HG03139 (cell line): Measurements from ENCODE around the gene UNC13C.
"Not testable (repeated sequence)": the region's sequence is repeated elsewhere in the genome, so short reads cannot be mapped to it uniquely, and the experiment has no call there.

ENCODE experiments used
- ATAC-seq: cut with Tn5 transposase; IDR thresholded peaks from one replicate; pipeline ENCODE4 v1.9.1; 2021; ENCODE audit not compliant: unreplicated experiment

The UNC13C gene

DNA sequence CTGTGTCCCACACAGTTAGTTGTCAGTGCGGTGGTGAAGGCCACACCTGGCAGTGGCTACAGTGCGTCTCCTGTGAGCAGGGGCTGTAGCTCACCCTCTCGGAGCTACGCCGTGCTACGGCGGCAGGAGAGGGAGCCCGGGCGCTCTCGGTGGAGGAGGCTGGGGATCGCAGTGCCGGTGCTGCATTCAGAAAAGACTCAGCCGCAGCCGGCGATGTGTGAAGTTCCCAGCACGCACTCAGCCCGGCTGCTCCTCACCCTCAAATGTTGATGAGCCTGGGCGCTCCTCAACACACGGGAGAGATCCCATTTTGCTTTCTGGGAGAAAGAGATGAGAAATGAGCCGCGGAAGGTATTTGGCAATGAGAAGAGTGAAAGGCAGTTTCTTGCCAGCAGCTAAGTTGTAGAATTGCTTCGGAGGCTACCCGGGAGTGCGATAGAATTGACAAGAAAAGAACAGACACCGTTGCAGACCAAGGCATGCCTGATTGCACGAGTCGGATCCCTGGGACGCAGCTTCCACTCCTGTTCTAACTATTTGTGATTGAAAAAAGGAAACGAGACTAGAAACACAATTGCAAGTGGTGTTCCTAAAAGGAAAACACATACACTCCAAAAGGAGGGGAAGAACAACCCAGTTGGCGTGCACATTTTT lies at the start of gene UNC13C:
Gene UNC13C, plus strand, starts transcription at position 189 of the 654 bp plus-strand sequence. CDS start 34,463 bp downstream, outside the sequence.
- no peak for ATAC-seq

DNA sequence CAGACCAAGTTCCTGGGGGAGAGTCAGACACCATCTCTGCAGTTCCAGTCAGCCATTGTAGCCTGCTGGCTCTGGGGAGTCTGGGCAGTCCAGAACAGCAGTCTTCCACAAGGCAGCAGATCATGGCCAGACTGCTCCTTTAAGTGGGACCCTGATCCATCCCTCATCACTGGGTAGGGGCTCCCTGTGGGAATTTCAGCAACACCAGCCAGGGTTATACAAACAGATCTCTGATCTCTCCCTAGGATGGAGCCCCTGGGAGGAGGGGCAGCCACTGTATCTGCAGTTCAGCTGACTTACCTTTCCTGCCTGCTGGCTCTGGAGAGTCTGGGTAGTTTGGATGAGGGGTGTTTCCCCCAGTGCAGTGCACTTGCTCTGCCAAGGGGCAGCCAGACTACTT lies 42.1 kb upstream of the UNC13C start:
- ATAC-seq: no peak

DNA sequence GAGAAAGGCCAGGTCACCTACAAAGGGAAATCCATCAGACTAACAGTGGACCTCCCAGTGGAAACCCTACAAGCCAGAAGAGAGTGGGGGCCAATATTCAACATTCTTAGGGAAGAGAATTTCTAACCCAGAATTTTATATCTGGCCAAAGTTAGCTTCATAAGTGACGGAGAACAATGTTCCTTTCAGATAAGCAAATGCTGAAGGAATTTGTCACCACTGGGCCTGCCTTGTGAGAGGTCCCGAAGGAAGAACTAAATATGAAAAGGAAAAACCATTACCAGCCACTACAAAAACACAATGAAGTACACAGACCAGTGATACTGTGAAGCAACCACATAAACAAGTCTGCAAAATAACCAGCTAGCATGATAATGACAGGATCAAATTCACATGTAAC lies 40.6 kb upstream of the UNC13C start:
- not testable (repeated sequence) for ATAC-seq

DNA sequence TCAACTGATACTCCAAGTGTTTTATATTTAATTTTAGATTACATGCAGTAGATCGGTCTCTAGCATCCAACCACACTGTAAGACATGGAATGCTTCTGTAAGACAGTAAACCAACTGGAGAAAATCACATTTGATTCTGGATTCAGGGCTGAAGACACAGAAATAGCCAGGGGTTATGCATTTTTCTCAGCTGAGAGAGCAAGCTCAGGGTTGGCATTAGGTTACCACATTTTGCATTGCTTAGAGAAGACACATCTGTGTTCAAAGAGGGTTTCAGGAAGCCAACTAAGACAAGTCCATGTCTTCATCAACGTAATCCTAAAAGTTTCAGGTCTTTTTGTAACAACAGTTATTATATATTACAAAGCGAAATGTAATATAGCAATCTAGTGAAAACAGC lies 27.7 kb upstream of the UNC13C start:
- ATAC-seq: no peak

DNA sequence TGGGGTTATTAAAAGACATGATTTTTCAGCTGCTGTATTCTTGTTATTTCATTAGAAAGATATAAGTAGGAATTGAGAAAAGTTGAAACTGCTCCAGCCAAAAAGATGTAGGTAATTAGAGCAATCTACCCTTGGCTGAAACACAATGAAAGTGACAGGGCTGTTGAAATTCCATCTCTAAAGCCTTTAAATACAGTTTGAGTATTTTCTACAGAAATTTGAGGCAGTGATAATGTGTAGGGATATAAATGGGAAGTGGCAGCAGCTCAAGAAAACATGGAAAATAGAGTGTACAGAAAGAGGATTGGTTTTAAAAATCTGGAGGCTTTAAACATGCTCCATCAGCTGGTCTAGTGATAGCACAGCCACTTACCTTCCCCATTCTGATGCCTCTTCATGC lies 22.8 kb upstream of the UNC13C start:
- no peak for ATAC-seq

DNA sequence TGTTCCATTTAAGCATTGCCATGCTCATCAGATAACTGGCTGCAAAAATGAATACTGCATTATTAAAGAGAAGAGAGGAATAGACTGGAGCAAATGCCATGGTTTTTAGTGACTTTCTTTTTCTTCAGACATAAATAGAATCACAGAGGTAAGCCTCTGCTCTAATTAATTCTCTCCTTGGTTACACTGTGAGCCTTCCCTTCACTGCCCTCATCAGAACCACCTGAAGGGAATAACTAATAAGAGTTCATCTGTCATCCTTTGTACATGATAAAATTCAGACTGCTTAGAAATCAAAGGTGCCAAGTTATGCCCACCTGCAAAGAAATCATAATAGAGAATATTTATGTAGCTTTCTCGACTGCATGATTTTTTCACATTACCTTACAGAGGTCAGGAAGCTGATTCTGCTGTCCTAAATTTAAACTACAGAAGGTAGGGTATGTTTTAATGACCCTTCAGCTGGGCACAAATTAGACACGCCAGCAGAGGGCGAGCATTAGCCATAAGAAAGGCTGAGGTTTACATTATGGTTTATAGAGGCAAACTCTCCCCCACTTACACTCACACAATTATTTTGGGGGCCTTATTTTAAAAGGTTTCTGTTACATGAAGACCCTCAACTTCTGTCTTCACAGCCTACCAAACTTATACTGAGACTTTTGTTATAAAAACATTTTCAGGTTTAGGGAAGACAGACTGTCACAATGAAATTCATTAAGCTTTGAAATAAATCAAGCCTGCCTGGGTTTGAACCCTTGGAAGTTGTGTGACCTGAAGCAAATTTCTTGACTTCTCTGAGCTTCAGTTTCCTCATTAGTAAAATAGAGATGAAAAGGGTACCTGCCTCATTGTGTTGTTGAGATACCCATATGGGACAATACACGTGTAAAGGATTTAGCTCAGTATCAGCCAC lies 15.3 kb upstream of the UNC13C start:
- ATAC-seq: no peak

DNA sequence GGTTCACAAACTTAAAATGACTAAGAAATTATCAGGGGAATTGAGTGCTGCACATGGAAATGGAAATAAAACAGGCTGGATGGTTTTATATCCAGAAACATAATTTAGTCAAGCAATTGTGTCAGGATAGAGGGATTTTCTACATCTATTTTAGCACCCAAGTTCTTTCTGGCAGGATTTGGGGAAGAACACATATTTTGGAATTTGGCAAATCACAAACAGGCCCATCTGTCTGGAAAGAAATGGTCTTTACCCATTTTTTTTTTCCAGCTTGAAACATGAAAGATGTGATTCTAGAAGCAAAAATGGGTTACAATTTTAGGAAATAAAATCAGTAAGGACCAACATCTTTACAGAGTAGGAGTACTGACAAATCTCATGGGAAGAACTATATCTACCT lies 14.4 kb upstream of the UNC13C start:
- no peak for ATAC-seq

DNA sequence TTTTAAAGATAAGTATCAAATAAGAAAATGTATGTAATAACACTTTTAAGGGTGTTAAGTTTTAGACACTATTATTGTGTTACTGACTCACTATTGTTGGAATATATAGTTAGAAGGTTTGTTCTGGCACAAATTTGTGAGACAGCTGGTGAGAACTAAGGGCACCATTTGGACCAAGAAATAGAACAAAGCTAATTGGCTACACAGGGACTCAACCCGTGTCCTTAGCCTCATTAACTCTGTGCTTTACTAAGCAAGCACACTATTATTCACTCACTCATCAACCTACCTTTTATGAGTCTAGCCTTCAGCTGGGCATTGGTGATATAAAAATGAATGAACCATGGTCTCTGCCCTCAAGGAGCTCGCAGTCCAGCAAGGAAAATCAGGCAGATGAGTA lies 4.1 kb upstream of the UNC13C start:
- no peak for ATAC-seq

DNA sequence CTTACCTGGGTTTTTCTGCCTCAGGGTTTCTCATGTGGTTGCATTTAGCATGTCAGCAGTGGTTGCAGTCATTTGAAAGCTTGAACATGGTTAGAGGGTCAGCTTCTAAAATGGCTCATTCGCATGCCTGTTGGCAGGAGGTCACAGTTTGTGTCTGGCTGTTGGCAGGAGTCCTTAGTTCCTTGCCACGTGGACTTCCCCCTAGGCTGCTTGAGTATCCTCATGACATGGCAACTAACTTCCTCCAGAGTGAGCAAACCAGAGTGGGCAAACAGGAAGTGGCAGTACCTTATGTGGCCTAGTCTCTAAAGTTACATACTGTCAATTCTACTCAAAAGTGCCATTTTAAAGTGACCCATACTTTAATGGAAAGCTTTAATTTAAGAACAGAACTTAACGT lies 3.4 kb upstream of the UNC13C start:
- ATAC-seq: no peak

DNA sequence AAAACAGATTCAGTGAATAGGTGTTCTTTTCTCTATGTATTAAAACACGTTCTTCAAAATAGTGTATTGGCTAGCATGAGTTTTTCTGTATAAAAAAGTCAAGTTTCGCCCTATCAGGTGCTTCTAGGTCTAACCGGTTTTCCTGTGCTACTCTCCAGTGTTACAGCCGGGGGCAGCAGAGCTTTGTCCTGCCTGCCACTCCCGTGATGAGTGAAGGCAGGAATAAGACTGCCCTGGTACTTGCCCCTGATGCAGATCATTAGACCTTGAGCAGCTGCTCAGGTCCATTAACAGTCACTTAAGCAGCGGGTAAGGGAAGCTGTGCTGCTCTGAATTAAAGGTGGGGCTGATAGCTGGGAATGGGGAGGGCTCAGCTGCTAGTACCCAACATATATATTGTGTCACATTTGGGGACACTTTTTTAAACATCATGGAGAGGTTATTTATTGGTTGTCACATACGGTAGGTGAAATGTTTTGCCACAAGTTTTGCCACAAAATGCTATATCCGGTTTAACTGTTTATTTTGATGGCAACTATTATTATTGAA lies 1.3 kb upstream of the UNC13C start:
- no peak for ATAC-seq

DNA sequence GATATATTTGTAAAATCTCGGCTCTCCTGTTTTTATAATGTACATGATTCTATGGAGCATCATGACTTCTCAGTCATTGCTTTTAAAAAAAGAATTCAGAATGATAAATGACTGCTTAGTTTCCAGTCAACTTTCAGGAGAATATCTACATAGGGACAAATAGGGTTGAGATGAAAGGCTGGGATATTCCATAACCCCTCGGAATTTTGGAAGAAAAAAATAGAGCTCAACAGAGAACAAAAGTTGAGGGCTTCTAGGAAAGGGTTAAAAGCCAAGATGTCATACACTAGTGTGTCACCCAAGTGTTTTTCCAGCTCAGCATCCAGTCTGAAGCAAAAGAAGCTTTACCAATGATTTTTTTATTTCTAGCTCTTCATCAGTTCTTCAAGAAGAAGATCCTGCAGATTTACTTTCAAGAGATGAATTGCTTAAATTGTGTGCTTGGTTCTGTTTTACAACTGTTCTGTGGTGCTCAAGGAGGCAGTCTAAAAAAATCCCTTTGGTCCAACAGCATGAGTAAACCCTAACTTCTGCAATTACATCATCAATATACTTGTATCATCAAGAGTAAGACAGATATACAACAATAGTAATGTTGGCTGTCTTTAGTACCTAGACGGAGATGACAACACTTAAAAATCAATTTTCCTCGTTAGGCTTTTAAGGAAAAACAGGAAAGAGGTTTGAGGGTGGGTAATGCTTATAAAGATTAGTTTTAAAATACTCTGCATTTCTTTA lies 979 bp downstream of the UNC13C start:
- ATAC-seq: no peak

DNA sequence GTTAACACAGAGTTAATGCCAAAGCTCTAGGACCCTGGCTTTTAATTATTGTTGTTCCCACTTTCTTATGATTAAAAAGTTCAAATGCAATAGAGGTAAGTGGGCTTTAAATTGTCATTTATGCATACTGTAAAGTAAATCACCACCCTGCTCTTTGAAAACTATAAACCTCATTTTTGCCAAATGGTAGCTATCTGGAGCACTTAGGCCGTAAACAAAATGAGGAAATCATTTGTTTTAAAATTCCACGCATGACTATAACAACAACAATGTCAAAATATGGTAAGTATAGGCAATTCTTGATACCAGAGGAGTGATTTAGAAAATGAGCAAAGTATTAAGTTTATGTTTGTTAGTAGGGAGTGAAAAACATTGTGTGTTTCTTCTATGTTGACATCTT lies 1.8 kb downstream of the UNC13C start:
- no peak for ATAC-seq

DNA sequence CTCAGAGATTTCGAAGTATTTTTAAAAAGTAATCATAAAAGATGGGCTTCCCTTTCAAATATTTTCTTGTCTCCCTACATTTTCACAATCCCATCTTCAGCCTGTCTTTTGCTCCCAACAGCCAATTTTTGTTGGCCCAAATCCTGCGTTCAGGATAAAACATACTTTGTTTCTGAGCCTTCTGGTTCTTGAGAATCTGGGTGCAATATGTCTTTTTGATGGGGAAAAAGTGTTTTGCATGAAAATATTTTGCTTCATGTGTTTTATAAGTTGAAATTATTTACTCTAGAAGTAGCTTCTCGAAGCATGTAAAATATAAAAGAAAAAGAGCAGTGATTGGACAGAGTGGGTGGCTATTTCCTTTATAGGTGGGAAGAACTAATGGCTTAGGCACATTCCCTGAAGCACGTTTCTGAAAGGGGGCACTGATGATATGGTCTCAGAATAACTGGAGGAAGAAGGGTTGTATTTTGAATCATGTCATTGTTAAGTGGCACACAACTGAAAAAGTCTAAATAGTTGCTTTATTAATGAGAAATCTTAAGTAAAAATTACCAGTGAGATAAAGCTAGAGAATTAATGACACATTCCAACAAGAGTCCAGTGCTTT lies 3.9 kb downstream of the UNC13C start:
- no peak for ATAC-seq

DNA sequence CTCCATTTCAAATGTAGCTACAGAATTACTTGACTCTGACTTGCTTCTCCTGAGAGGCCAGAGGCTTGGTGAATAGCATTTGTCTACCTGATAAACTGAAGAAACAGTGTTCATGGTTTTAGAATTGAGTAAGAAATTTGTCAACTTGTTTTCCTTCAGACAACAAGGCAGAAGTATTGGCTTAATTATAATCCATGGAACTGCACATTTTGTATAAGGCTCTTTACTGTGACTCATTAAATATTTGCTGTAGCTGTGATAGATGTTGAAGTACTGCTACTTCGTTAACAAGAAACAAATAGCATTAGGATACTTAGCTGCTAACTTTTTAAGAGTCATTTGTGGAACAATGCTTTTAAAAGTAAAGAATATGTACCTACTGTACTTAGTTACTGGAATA lies 4.6 kb downstream of the UNC13C start:
- ATAC-seq: no peak

DNA sequence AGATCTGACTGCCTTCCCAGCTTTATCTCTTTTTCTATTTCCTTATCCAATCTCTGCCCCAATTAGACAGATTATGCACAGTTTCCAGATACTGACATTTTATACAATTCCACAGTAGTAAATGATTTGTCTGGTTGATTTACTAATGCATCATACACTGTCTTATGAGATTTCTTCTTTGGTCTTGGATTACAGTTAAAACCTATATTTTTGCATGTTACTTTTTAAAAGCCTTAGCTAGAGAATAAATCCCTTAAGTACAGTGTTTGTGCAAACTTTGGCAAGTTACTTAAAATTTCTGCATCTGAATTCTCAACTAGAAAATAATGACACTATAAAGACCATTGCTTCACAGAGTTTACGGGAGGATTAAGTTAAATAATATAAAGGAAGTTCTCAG lies 6.0 kb downstream of the UNC13C start:
- ATAC-seq: no peak

DNA sequence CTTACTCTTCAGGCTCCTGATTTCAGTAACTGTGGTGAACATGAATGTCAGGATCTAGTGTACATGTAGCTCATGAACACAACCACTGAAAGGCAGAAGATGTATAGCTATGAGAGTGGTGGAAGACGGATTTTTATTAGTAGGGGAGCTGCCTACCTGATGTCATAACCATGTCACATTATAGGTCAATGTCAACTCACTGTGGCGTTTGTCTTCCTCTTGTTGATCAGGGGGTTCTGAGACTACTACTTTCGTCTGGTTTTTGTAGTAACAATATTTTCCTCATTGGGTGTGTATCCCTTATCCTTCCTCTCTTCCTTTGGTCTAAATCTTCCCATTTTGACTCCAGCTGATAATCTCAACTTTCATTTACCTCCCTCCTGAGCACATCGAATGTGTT lies 7.3 kb downstream of the UNC13C start:
- no peak for ATAC-seq

DNA sequence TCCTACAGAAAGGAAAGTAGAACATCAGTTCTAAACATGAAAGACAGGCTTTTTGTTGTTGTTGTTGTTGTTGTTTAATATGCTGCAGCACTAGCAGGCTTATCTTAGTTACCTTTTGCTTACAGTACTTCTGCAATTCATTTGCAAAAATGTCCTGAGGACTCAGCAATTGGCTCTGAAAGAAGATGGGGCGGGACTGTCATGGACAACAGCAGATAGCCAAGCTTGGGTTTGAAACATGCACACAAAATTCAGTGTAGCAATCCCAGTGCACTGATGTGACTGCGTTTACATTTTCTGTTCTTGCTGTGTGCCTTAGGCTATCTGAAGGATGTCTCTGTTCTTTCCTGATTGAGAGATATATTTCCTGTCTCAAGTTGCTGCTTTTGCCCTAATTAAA lies 9.2 kb downstream of the UNC13C start:
- no peak for ATAC-seq

DNA sequence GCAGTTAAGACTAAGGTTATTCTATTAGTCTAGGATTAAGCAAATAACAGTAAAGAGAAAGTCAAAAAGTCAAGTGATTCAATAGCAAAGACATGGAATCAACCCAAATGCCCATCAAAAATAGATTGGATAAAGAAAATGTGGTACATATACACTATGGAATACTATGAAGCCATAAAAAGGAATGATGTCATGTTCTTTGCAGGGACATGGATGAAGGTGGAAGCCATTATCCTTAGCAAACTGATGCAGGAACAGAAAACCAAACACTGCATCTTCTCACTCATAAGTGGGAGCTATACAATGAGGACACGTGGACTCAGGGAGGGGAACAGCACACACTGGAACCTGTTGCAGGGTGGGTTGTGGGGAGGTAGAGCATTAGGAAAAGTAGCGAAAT lies 29.0 kb downstream of the UNC13C start:
- ATAC-seq: no peak

DNA sequence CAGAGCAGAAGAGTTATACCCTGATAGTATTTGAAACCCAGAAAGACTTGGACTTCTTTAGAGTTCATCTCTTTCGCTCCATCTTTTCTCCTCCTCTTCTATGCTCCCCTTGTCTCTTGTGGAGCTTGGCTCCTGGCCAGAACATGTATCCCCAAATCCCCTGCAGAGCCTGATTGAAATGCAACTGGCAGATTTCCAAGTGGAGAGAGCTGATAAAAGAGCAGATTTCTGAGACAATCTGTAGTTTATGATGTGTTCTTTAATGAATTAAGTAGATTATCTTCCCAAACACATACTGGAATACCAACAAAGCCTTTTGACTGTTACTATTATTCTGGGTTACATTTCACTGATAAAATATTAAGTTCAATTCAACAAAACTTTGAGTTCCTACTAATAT lies 33.4 kb downstream of the UNC13C start:
- ATAC-seq: no peak

DNA sequence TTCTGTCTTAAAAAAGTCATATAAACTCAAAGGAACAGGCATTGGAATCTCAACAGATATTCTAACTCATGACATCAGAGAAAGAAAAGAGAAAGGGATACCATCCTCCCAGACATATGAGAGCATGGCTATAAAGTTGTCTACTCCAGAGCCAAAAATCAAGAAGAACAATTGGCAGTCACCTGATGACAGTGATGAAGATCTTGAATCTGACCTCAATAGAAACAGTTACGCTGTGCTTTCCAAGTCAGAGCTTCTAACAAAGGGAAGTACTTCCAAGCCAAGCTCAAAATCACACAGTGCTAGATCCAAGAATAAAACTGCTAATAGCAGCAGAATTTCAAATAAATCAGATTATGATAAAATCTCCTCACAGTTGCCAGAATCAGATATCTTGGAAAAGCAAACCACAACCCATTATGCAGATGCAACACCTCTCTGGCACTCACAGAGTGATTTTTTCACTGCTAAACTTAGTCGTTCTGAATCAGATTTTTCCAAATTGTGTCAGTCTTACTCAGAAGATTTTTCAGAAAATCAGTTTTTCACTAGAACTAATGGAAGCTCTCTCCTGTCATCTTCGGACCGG lies 35.9 kb downstream of the UNC13C start:
- ATAC-seq: no peak

DNA sequence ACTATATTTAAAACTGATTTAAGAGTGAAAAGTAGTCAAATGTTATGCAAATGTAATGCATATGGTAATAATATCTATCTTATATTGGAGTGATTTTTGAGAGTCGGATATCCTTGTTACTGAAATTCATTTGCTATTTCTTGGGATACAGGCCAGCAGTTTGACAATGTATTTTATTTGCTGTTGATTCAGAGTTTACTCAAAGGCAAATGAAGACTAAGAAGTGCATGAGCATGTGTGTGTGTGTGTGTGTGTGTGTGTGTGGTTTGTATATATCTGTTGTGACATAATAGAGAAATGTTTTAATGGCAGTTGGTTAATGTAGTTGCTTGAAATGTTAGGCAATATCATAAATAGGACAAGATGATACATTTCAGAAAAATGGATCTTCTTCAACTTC lies 39.0 kb downstream of the UNC13C start:
- no peak for ATAC-seq
